Caco-2 (cell line): ENCODE measurements around the gene SEC61B. TPM values are rescaled to one million over a fixed set of nuclear protein-coding genes. Genes with fewer than 3 reads are reported as not detected.

Experiments
- BruUV-seq: library from RNA; stranded (reverse); fragments of 400-500 nt; replicated peaks from 2 replicates; lab custom pipeline; 2021; lab: Mats Ljungman, UMichigan
- CTCF ChIA-PET: fragments of 300-600 bp; sonication (Branson Sonifier 250); formaldehyde crosslinking; loops from one replicate; lab custom pipeline; 2022; ENCODE audit warnings: antibody characterized with exemption; lab: Charles Lee
- POLR2A ChIA-PET: fragments of 300-600 bp; sonication (Branson Sonifier 250); formaldehyde crosslinking; loops from one replicate; lab custom pipeline; 2022; ENCODE audit warnings: antibody characterized with exemption; lab: Charles Lee
- DNase-seq, 2 experiments: peaks; one replicate each; pipeline versions ENCODE4 v3.0.0 to v3.0.0-alpha.2; 2020 to 2022
- H3K27me3 ChIP-seq: replicated peaks from 2 replicates; pipeline ENCODE4 v1.6.0; 2011; ENCODE audit warnings: low read length; ENCODE audit not compliant: control insufficient read depth, insufficient read depth
- H3K36me3 ChIP-seq: 2 replicates; pipeline ENCODE4 v1.5.1; 2011; ENCODE audit warnings: low read length; ENCODE audit not compliant: control insufficient read depth, insufficient read depth
- H3K4me1 ChIP-seq: fragments of 250-450 bp; sonication (Bioruptor Pico); 2 replicates; pipeline ENCODE4 v1.5.1; 2020; ENCODE audit warnings: mild to moderate bottlenecking
- H3K4me3 ChIP-seq: 2 replicates; pipeline ENCODE4 v1.5.1; 2011; ENCODE audit warnings: low read depth, mild to moderate bottlenecking, control low read depth, low read length
- H3K9me3 ChIP-seq: fragments of 250-450 bp; sonication (Bioruptor Pico); 2 replicates; pipeline ENCODE4 v1.5.1; 2020; ENCODE audit warnings: mild to moderate bottlenecking, moderate library complexity
- H3K27ac Mint-ChIP-seq: one replicate; pipeline ENCODE4 v1.8.0; 2022; ENCODE audit warnings: mixed read lengths; ENCODE audit not compliant: unreplicated experiment
- H3K27me3 Mint-ChIP-seq: one replicate; pipeline ENCODE4 v1.8.0; 2022; ENCODE audit warnings: mixed read lengths; ENCODE audit not compliant: insufficient read depth, unreplicated experiment
- H3K36me3 Mint-ChIP-seq: one replicate; pipeline ENCODE4 v1.8.0; 2022; ENCODE audit warnings: mild to moderate bottlenecking, mixed read lengths; ENCODE audit not compliant: insufficient read depth, unreplicated experiment
- H3K4me1 Mint-ChIP-seq: one replicate; pipeline ENCODE4 v1.8.0; 2022; ENCODE audit warnings: low read depth, mixed read lengths; ENCODE audit not compliant: unreplicated experiment
- H3K4me3 Mint-ChIP-seq: one replicate; pipeline ENCODE4 v1.8.0; 2022; ENCODE audit warnings: mild to moderate bottlenecking, moderate library complexity, mixed read lengths; ENCODE audit not compliant: unreplicated experiment
- H3K9me3 Mint-ChIP-seq: one replicate; pipeline ENCODE4 v1.8.0; 2022; ENCODE audit warnings: mixed read lengths; ENCODE audit not compliant: unreplicated experiment
- CTCF ChIP-seq, 2 experiments: fragments of 200-600 bp in 1 of 2; IDR thresholded peaks; 1 replicate in 1 of 2; 2 replicates in 1 of 2; pipeline versions ENCODE4 v1.5.1 to v1.8.0; 2011 to 2022; ENCODE audit warnings: antibody characterized with exemption in 1 of 2, control low read depth in 1 of 2, inconsistent platforms in 1 of 2, low read depth in 1 of 2, low read length in 1 of 2, mild to moderate bottlenecking in 1 of 2, moderate library complexity in 1 of 2; ENCODE audit not compliant: insufficient read depth in 1 of 2, severe bottlenecking in 1 of 2, unreplicated experiment in 1 of 2
- intact Hi-C: fragments of 100-400 bp; cut with micrococcal nuclease; formaldehyde crosslinking; loops from one replicate; pipeline ENCODE4 v1.10.0; 2022; ENCODE audit not compliant: unreplicated experiment
- total RNA-seq: library from RNA; stranded (reverse); gene quantifications from 2 replicates; pipeline ENCODE4 v1.2.3, GENCODE V29; 2022

The SEC61B gene
- total RNA-seq, 1 experiment from 2014 or later = 170 TPM

DNA sequence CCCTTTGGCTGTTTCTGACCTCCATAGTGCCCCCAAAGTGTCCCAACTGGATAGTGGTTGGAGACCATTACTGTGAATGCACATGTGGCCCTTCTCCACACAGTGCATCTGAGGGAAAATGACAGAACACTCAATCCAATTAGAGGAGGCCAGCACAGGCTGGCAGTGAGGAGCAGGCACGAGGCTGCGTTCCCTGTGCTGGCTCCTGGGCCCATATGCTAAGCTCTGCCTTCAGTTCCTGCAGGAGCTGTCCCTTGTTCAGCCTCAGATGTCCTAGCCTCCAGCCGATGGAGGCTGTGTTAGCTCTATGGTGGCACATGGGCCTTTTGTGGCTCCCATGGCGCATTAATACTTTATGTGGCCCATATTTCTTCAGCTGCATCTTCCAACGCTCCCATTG is 36.1 kb upstream of the SEC61B start:
- intact Hi-C loops = loop anchor here (10.0 kb wide), 1 partner anchor 1409 kb away; no protein-coding TSS in a partner anchor
- Mint-ChIP-seq H3K36me3 (no peaks in the 10 kb centered on the region), H3K4me3 (no peak overlapping the region), H3K27ac (no peak overlapping the region), H3K4me1 (no peaks in the 10 kb centered on the region), H3K9me3 (no peaks in the 10 kb centered on the region), H3K27me3 (peaks cover 16% of the 10 kb centered on the region)
- no peak overlapping the region for H3K4me3 ChIP-seq
- no peaks in the 10 kb centered on the region for H3K27me3 ChIP-seq
- ChIA-PET CTCF (no interaction called here), POLR2A (no interaction called here)
- H3K4me1 ChIP-seq = peaks cover 1% of the 10 kb centered on the region; the same call in 1 of the 2 replicates
- H3K36me3 ChIP-seq = no peaks in the 10 kb centered on the region
- H3K9me3 ChIP-seq = no peaks in the 10 kb centered on the region
- BruUV-seq = no TSS peak
- TF ChIP-seq CTCF (IDR thresholded peaks at IDR 0.05; ENCODE audit: insufficient read depth in 1 of 2, low read depth in 1 of 2, low read length in 1 of 2, severe bottlenecking in 1 of 2, unreplicated experiment in 1 of 2) = no peak
- no peak for DNase-seq

DNA sequence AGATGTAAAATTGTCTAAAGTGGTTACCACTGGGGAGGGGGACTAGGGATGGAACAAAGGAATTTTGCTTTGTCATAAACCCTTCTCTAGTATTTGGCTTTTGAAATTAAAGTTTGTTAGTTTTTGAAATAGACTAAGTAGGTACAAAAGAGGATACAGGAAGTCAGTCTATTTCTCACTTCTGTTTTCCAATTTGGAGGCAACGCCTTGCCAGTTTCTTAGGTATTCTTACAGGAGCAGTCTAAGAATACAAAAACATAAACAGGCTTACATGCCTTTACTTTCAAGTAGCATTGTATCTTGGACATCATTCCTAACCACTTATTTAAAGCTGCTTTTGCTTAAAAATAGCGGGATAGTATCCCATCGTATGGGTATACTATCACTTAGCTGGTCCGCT is 34.8 kb upstream of the SEC61B start:
- ChIA-PET POLR2A (no interaction called here), CTCF (no interaction called here)
- Mint-ChIP-seq H3K9me3 (no peaks in the 10 kb centered on the region), H3K27ac (no peak overlapping the region), H3K4me1 (no peaks in the 10 kb centered on the region), H3K27me3 (peaks cover 18% of the 10 kb centered on the region), H3K36me3 (no peaks in the 10 kb centered on the region), H3K4me3 (no peak overlapping the region)
- Histone ChIP-seq H3K4me1 (no peaks in the 10 kb centered on the region), H3K9me3 (no peaks in the 10 kb centered on the region), H3K4me3 (no peak overlapping the region), H3K27me3 (no peaks in the 10 kb centered on the region), H3K36me3 (no peaks in the 10 kb centered on the region)
- no TSS peak for BruUV-seq
- intact Hi-C loops = loop anchor here (10.0 kb wide), 1 partner anchor 1407 kb away; no protein-coding TSS in a partner anchor
- no peak for TF ChIP-seq CTCF (IDR thresholded peaks at IDR 0.05; ENCODE audit: insufficient read depth in 1 of 2, low read depth in 1 of 2, low read length in 1 of 2, severe bottlenecking in 1 of 2, unreplicated experiment in 1 of 2)
- DNase-seq = no peak

DNA sequence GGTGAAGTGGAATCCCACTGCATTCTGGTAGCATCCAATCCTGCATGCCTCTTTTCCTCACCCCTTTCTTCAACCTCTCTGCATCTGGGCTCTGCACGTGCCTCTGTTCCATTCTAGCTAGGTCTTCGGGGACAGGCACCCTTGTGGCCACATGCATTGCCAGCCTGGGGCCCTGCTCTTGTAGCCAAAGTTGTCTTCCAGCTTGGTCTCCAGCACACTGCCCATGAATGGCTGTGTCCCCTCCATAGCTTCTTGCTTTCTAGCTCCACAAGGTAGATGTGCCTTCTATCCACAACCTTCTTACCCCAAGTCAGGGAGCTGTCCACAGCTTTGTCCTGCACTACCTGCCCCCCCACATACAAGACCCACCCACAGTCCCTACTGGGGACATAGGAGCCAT is 32.9 kb upstream of the SEC61B start:
- Histone ChIP-seq H3K9me3 (no peaks in the 10 kb centered on the region), H3K36me3 (no peaks in the 10 kb centered on the region), H3K27me3 (no peaks in the 10 kb centered on the region), H3K4me3 (no peak overlapping the region), H3K4me1 (no peaks in the 10 kb centered on the region)
- no peaks in the 10 kb centered on the region for H3K4me1 Mint-ChIP-seq
- no peaks in the 10 kb centered on the region for H3K9me3 Mint-ChIP-seq
- no TSS peak for BruUV-seq
- intact Hi-C loops = loop anchor here (10.0 kb wide), 1 partner anchor 1406 kb away; no protein-coding TSS in a partner anchor
- CTCF ChIA-PET = interaction anchor here (1.0 kb wide), 1 partner anchor 33 kb away, joined by 3 read pairs; the partner anchor contains the start of genes ALG2 and SEC61B
- POLR2A ChIA-PET = no interaction called here
- DNase-seq = no peak
- no peak overlapping the region for H3K4me3 Mint-ChIP-seq
- TF ChIP-seq CTCF (IDR thresholded peaks at IDR 0.05; ENCODE audit: insufficient read depth in 1 of 2, low read depth in 1 of 2, low read length in 1 of 2, severe bottlenecking in 1 of 2, unreplicated experiment in 1 of 2) = no peak
- peaks cover 23% of the 10 kb centered on the region for H3K27me3 Mint-ChIP-seq
- no peaks in the 10 kb centered on the region for H3K36me3 Mint-ChIP-seq
- H3K27ac Mint-ChIP-seq = no peak overlapping the region
